ENCODE measurements around the gene OR5A1. TPM values are rescaled to one million over a fixed set of nuclear protein-coding genes. Genes with fewer than 3 reads are reported as not detected.
"Not testable (repeated sequence)": the region's sequence is repeated elsewhere in the genome, so short reads cannot be mapped to it uniquely, and the experiment has no call there.

The OR5A1 gene
- total RNA-seq = not detected

- no peak for DNase-seq (ENCODE audit: low spot score)
These were observed at the start of gene OR5A1 for GRCh38 chr11:59436169-59436568. Gene OR5A1, plus strand, starts transcription at chr11:59436469. Its CDS starts 6,700 bp downstream, at chr11:59443169.

GRCh38 chr11:59394186-59394585, 42.1 kb upstream of the OR5A1 start:
- no peak for DNase-seq (ENCODE audit: low spot score)

- DNase-seq (ENCODE audit: low spot score) = no peak
These were observed 35.6 kb upstream of the OR5A1 start for GRCh38 chr11:59400461-59401261.

- DNase-seq (ENCODE audit: low spot score) = no peak
These were observed 35.1 kb upstream of the OR5A1 start for GRCh38 chr11:59401262-59401552.

GRCh38 chr11:59403546-59403945, 32.7 kb upstream of the OR5A1 start:
- DNase-seq (ENCODE audit: low spot score) = no peak

GRCh38 chr11:59413646-59414045, 22.6 kb upstream of the OR5A1 start:
- DNase-seq (ENCODE audit: low spot score) = no peak

GRCh38 chr11:59415111-59415510, 21.2 kb upstream of the OR5A1 start:
- no peak for DNase-seq (ENCODE audit: low spot score)

- DNase-seq (ENCODE audit: low spot score) = no peak
These were observed 19.7 kb upstream of the OR5A1 start for GRCh38 chr11:59416613-59417012.

GRCh38 chr11:59417023-59417422, 19.2 kb upstream of the OR5A1 start:
- DNase-seq (ENCODE audit: low spot score) = no peak

- DNase-seq (ENCODE audit: low spot score) = no peak
These were observed 18.1 kb upstream of the OR5A1 start for GRCh38 chr11:59418156-59418555.

GRCh38 chr11:59423835-59424234, 12.4 kb upstream of the OR5A1 start:
- no peak for DNase-seq (ENCODE audit: low spot score)

GRCh38 chr11:59425131-59425530, 11.1 kb upstream of the OR5A1 start:
- DNase-seq (ENCODE audit: low spot score) = no peak

GRCh38 chr11:59426361-59427067, 9.8 kb upstream of the OR5A1 start, which contains the start of gene OR5A2:
Gene OR5A2, minus strand, starts transcription at chr11:59426413. Its CDS starts 3,460 bp downstream, at chr11:59422953.
- no peak for DNase-seq (ENCODE audit: low spot score)

- no peak for DNase-seq (ENCODE audit: low spot score)
These were observed 9.2 kb upstream of the OR5A1 start for GRCh38 chr11:59427068-59427382.

- peak; percentile 51 for DNase-seq (ENCODE audit: low spot score)
These were observed 6.2 kb upstream of the OR5A1 start for GRCh38 chr11:59429924-59430516.

- no peak for DNase-seq (ENCODE audit: low spot score)
These were observed 1.5 kb downstream of the OR5A1 start for GRCh38 chr11:59437770-59438169.

- DNase-seq (ENCODE audit: low spot score) = not testable (repeated sequence)
These were observed 9.4 kb downstream of the OR5A1 start for GRCh38 chr11:59445624-59446023.

- DNase-seq (ENCODE audit: low spot score) = no peak
These were observed 12.2 kb downstream of the OR5A1 start for GRCh38 chr11:59448484-59448883.

- no peak for DNase-seq (ENCODE audit: low spot score)
These were observed 20.4 kb downstream of the OR5A1 start, which contains the start of gene OR4D6 for GRCh38 chr11:59456661-59457060. Gene OR4D6, plus strand, starts transcription at chr11:59456961. Its CDS starts 0 bp downstream, at chr11:59456961.

- no peak for DNase-seq (ENCODE audit: low spot score)
These were observed 23.6 kb downstream of the OR5A1 start for GRCh38 chr11:59459916-59460315.

GRCh38 chr11:59463190-59463641, 26.9 kb downstream of the OR5A1 start:
- no peak for DNase-seq (ENCODE audit: low spot score)

GRCh38 chr11:59473015-59473414, 36.7 kb downstream of the OR5A1 start, which contains the start of gene OR4D10:
Gene OR4D10, plus strand, starts transcription at chr11:59473315. Its CDS starts 4,115 bp downstream, at chr11:59477430.
- no peak for DNase-seq (ENCODE audit: low spot score)

GRCh38 chr11:59475176-59475575, 38.9 kb downstream of the OR5A1 start:
- DNase-seq (ENCODE audit: low spot score) = no peak

Measured in mucosa of gallbladder (tissue), 1 donor.